ENCODE results near the gene MACC1. TPM values are rescaled to one million over a fixed set of nuclear protein-coding genes. Genes with fewer than 3 reads are reported as not detected.

MACC1 gene
- total and polyA plus RNA-seq, 2 of the 13 experiments (the other 11 are each of a cell fraction or from before 2014, with no cell fraction given), result 0.04 TPM; not detected in 1

- H3K4me2 ChIP-seq (ENCODE audit: low read depth, low read length), result no peak overlapping the region
- in situ Hi-C loops (cut with HindIII; ENCODE audit: extremely low pct_ligation_motif_present, low pct_unique_long_range_greater_than_20kb) (no loop called here), intact Hi-C loops (cut with micrococcal nuclease; ENCODE audit: unreplicated experiment) (no loop called here)
- H3K9me3 ChIP-seq (ENCODE audit: low read length), result no peaks in the 10 kb centered on the region
- WGBS (ENCODE audit: low lambda C conversion rate), result 5% methylated on average over 3 of the region's 3 CpGs
- no peaks in the 10 kb centered on the region for H3K4me1 ChIP-seq (ENCODE audit: insufficient read depth, low read length)
- H3K27ac ChIP-seq (ENCODE audit: extremely low read length, insufficient read depth, low read length), result no peak overlapping the region
- H4K20me1 ChIP-seq (ENCODE audit: insufficient read depth, low read length), result no peaks in the 10 kb centered on the region
- H3K4me3 ChIP-seq (replicated peaks in 1 of 3; ENCODE audit: insufficient read depth in 1 of 3, low read depth in 2 of 3, low read length in 3 of 3), result no peak overlapping the region
- TF ChIP-seq NPAS2 (CRISPR knock-in tag; IDR thresholded peaks at IDR 0.05; ENCODE audit: borderline replicate concordance), result no peak
- no peak for TF ChIP-seq ETV6 (CRISPR knock-in tag; conservative IDR thresholded peaks at IDR 0.05)
- TF ChIP-seq, protein P1, sequence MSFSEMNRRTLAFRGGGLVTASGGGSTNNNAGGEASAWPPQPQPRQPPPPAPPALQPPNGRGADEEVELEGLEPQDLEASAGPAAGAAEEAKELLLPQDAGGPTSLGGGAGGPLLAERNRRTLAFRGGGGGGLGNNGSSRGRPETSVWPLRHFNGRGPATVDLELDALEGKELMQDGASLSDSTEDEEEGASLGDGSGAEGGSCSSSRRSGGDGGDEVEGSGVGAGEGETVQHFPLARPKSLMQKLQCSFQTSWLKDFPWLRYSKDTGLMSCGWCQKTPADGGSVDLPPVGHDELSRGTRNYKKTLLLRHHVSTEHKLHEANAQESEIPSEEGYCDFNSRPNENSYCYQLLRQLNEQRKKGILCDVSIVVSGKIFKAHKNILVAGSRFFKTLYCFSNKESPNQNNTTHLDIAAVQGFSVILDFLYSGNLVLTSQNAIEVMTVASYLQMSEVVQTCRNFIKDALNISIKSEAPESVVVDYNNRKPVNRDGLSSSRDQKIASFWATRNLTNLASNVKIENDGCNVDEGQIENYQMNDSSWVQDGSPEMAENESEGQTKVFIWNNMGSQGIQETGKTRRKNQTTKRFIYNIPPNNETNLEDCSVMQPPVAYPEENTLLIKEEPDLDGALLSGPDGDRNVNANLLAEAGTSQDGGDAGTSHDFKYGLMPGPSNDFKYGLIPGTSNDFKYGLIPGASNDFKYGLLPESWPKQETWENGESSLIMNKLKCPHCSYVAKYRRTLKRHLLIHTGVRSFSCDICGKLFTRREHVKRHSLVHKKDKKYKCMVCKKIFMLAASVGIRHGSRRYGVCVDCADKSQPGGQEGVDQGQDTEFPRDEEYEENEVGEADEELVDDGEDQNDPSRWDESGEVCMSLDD (CRISPR knock-in tag; IDR thresholded peaks at IDR 0.05; ENCODE audit: borderline replicate concordance), result no peak
- no peak for TF ChIP-seq ZNF710 (CRISPR knock-in tag; IDR thresholded peaks at IDR 0.05; ENCODE audit: borderline replicate concordance)
- no peak for TF ChIP-seq ZNF788 (CRISPR knock-in tag; IDR thresholded peaks at IDR 0.05; ENCODE audit: borderline replicate concordance)
- TF ChIP-seq TAF15 (IDR thresholded peaks at IDR 0.05; ENCODE audit: low read depth, low read length, poor library complexity, severe bottlenecking), result no peak
- no peak overlapping the region for H2AFZ ChIP-seq (ENCODE audit: low read length)
- ChIA-PET CTCF (ENCODE audit: low intra/inter-chr PET ratio, low total read pairs) (no interaction called here), POLR2A (no interaction called here)
- ATAC-seq (no peak), DNase-seq (ENCODE audit: low spot score) (no peak), FAIRE-seq (no peak)
- no peaks in the 10 kb centered on the region for H3K27me3 ChIP-seq (ENCODE audit: control insufficient read depth in 1 of 2, insufficient read depth in 2 of 2, low read length in 2 of 2)
- no TSS peak for BruUV-seq (replicated peaks)
- no peak overlapping the region for H3K9ac ChIP-seq (ENCODE audit: insufficient read depth, low read depth, low read length)
- H3K79me2 ChIP-seq (ENCODE audit: insufficient read depth, low read length), result no peaks in the 10 kb centered on the region
- H3K36me3 ChIP-seq (replicated peaks in 1 of 2; ENCODE audit: control insufficient read depth in 1 of 2, insufficient read depth in 2 of 2, low read length in 2 of 2), result no peaks in the 10 kb centered on the region
Measured at GRCh38 chr7:20116869-20117268, 100.3 kb downstream of the MACC1 start.
